CD4-positive, alpha-beta T cell treated with Interferon gamma for 1 hour (primary cell): Measurements from ENCODE around the gene PCBP4.
A peak's percentile ranks its signal among the peaks of the same experiment; 100 is the strongest.

Source experiments
- DNase-seq: peaks from one replicate; pipeline ENCODE4 v3.0.0-alpha.2; 2020

The PCBP4 gene

GRCh38 chr3:51967384-51968169 is at the start of gene PCBP4:
Gene PCBP4, minus strand, starts transcription at chr3:51967454. Its CDS starts 6,214 bp downstream, at chr3:51961240.
- DNase-seq = peak; percentile 14

GRCh38 chr3:52015438-52016228 is 48.4 kb upstream of the PCBP4 start:
- no peak for DNase-seq

- no peak for DNase-seq
Observed at GRCh38 chr3:52014613-52015012, 47.4 kb upstream of the PCBP4 start.

GRCh38 chr3:52013802-52014598 is 46.7 kb upstream of the PCBP4 start:
- no peak for DNase-seq

GRCh38 chr3:52012699-52013098 is 45.4 kb upstream of the PCBP4 start:
- DNase-seq = no peak

DNA sequence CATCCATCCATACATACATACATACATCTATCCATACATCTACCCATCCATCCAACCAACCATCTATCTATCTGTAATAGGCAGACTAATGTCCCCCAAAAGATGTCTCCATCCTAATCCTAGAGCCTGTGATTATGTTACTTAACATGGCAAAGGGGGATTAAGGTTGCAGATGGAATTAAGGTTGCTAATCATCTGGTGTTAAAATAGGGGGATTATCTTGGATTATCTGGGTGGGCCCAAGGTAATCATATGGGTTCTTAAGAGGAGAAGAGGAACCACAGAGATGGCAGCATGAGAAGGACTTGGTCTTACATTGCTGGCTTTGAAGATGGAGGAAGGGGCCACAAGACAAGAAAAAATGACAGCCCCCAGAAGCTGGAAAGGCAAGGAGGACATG is 43.2 kb upstream of the PCBP4 start:
- DNase-seq = no peak

GRCh38 chr3:52007291-52007690 is 40.0 kb upstream of the PCBP4 start:
- no peak for DNase-seq

GRCh38 chr3:52006820-52007133 is 39.5 kb upstream of the PCBP4 start:
- DNase-seq = no peak

- DNase-seq = no peak
Observed at GRCh38 chr3:52006017-52006819, 39.0 kb upstream of the PCBP4 start.

DNA sequence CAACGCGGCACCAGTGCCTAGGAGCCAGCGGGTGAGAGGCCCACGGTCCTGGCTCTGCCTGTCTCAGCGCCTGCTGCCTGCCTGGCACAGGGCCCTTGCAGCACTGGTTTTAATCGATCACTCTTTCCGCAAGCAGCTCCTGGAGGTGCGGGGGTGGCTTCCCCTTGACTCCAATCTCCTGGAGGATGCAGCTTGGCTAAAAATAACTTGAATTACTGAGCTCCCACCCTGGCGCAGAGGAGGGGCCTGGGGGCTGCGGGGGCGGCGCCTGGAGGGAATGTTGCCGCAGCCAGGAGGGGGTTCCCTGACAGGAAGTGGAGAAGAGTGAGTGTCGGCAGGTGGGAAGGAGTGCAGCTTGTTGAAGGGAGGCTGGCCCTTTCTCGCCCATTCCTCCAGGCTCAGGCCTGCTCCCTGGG is 38.3 kb upstream of the PCBP4 start:
- no peak for DNase-seq

DNA sequence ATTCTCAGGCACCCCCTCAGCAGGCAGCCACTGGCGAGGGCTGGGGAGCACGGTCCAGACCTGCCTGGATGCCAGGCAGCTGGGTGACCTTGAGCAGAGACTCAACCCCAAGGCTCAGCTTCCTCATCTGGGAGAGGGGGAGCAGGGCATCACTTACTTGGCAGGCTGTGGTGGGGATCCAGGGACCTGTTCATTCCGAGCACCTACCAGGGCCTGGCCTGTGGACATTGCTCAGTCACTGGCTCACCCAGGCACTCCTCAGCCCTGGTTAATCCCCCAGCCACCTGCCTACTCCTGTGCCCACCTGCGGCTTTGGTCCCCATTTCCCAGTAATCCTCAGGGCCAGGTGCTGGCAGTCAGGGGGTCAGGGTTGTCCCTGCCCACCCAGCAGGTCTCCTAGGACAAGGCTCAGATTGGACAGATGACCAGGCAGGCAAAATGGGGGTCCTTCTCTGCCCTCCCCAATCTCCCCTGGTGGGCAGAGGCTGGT is 37.7 kb upstream of the PCBP4 start:
- no peak for DNase-seq

- no peak for DNase-seq
Observed at GRCh38 chr3:52004163-52004787, 37.0 kb upstream of the PCBP4 start.

DNA sequence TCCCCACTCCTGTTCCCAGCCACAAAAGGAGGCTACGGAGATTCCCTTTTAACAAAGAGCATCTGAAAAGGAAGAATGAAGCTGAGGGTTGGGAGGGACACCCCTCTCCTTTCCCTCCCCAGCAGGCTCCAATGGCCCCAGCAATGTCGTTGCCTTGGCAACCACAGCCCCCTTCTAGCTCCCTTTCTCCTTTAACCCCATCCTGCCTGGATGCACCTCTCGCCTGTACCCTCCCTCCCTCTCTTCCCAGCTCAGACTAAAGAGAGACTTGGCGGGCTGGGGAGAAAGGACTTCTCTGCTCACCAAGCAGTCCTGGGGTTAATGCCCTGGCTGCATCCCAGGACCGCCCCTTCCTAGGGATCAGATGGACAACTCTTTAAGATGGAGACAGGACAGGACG is 35.5 kb upstream of the PCBP4 start:
- no peak for DNase-seq

DNA sequence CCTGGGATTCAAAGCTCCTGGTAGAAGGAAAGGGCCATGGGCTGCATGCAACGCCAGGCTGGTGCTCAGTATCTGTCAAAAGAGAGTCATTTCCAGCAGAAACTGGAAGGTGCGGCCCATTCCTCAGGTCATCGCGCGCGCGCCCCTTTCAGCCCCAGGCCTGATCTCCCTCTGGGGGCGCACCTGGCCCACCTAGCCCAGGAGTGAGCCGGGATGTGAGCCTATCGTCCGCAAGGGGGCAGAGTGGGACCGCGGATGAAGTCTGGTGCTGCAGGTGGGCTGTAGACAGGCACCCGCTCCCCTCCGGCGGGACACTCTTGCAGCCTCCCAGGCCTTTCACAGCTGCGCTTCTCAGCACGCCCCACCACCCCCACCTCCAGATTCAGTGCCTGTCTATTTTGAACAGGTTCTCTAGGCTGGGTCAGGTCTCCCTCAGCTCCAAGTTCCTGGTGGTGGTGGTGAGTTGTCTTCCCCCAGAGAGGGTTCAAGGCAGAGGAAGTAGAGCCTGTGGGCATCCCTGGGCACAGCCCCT is 34.3 kb upstream of the PCBP4 start:
- peak; percentile 83 for DNase-seq

- DNase-seq = no peak
Observed at GRCh38 chr3:51999846-52000245, 32.6 kb upstream of the PCBP4 start.

GRCh38 chr3:51998774-51999173 is 31.5 kb upstream of the PCBP4 start:
- no peak for DNase-seq

- DNase-seq = no peak
Observed at GRCh38 chr3:51997935-51998596, 30.8 kb upstream of the PCBP4 start.

DNA sequence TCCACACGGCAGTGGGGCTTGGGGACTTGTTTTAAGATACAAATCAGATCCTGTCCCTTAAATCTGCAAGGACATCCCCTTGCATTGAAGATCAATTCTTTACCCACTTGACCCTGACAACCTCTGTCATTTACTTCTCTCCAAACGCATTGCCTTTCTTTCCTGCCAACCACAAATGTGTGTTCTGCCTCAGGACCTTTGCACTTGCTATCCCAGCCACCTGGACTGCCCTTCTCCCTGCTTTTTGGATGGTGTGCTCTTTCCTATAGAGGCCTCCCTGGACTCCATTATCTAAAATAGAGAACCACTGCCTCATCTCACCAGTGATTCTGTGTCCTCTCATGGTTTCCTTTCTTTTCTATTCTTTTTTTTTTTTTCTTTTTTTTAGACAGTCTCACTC is 29.9 kb upstream of the PCBP4 start:
- DNase-seq = no peak

DNA sequence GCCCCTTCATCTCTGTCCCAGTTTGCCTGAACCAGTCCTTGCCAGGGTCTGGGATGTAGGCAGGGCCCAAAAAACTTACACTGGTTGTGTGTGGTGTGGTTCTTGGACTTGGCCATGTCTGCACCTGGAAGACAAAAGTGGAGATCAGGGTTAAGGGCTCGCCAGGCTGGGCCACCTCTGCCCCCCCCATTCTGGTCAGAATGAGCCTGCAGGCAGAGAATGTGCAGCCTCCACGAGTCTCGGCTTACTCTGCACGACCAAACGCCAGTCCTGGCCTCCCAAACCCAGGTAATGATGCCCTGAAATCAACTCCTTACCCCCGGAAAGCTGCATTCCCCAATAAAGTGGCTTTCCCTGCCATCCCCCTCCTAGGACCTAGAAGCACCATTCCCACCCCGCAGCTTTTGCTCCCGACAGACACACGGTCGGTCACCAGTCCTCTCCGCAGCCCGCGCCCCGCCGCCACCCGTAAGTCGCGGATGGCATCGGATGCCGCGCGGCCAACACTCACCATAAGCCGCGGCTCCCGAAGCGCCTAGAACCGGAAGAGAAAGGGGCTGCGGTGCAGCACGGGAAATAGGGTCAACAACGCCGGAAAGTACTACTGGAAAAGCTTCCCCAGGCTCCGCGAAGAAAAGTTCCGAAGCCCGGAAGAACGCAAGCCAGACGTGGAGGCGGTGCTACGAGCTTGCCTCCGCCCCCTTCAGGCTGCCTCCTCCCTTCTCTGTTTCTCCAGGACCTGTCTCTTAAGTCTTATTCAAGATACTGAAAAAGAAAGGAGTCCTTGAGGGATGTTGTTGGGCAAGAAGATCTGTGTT is 28.3 kb upstream of the PCBP4 start, which contains the start of gene RPL29:
TSS of gene RPL29 (minus strand) at position 550 of the 818 bp plus-strand sequence. CDS start at position 116, 434 bp downstream.
- DNase-seq = peak; percentile 92

DNA sequence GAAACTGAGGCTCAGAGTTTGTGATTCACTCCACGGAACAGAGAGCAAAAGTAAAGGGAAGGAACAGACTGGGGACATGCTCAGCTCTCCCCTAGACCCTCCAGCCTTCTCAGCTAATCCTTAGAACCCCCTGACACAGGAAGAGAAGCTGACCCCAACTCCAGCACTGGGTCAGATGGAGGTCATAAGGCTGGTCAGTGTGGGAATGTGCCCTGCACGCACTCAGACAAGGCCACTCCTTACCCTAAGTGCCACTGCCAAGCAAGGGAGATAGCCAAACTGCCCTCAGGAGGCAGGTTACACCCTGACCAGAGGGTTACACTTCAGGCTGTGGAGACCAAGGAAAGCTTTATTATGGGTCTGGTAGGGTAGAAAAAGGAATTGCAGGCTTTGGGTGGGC is 27.3 kb upstream of the PCBP4 start:
- no peak for DNase-seq
